Suppressor macrophage treated with lipopolysaccharide for 1 hour (primary cell): Measurements from ENCODE around the gene CPN2.

Experiments used
- DNase-seq, 3 donors: peaks; one replicate each; pipeline ENCODE4 v3.0.0-alpha.2; 2020 to 2022

CPN2 gene

DNA sequence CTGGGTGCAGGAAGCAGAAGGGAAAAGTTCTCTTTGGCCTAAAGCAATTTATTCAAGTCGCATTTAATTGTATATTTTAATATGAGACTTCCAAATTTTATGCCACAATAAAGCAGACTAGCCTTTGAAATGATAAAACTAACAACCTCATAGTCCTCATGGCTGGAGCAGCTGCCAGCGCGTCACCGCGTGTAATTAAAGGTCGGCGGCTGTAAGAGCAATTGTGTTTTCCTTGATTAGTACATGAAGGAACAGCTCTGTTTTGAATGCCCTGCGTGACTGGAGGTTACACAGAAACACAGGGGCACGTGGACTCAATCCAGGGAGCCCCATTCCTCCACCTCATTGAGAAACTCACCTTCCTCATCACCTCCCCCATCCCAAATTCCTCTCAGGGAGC, 28.5 kb upstream of the CPN2 start:
- DNase-seq, result no peak

DNA sequence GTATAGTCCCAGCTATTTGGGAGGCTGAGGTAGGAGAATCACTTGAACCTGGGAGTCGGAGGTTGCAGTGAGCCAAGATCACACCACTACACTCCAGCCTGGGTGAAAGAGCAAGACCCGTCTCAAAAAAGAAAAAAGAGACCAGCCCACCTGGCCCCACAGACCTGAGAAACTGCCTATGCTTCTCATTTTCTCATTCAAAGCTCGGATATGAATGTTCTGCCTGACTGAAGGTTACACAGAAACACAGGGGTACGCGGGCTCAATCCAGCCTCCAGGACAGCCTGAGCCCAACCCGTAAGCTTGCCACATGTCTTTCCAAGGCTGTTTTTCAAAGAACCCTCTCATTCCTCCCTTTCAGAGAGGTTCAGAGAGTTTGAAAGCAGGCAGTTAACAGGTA, 28.1 kb upstream of the CPN2 start:
- no peak for DNase-seq

DNA sequence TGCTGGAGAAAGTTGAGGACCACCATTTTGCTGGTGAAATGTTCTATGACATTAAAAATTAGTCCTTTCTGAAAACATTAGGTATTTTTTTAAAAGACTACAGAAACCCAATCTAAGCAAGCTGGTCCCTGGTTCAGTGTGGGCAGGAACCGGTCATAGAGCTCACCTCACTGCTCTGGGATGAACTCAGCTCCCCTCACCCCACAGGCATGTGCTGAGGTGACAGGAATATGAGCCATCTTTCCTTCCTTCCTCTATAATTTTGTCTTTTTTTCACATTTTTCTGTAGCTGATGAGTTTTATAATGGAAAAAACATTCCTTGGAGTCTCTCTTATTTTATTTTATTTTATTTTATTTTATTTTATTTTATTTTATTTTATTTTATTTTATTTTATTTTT, 26.6 kb upstream of the CPN2 start:
- no peak for DNase-seq

DNA sequence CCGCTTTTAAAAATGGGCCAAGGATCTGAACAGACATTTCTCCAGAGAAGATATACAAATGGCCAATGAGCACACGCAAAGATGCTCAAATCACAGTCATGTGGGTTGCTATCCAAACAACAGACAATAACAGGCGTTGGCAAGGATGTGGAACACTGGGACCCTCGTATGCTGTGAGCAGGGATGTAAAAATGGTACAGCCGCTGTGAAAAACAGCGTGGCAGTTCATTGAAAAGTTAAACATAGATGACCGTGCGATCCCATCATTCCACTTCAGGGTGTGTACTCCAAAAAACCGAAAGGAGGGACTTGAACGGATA, 25.1 kb upstream of the CPN2 start:
- no peak for DNase-seq

DNA sequence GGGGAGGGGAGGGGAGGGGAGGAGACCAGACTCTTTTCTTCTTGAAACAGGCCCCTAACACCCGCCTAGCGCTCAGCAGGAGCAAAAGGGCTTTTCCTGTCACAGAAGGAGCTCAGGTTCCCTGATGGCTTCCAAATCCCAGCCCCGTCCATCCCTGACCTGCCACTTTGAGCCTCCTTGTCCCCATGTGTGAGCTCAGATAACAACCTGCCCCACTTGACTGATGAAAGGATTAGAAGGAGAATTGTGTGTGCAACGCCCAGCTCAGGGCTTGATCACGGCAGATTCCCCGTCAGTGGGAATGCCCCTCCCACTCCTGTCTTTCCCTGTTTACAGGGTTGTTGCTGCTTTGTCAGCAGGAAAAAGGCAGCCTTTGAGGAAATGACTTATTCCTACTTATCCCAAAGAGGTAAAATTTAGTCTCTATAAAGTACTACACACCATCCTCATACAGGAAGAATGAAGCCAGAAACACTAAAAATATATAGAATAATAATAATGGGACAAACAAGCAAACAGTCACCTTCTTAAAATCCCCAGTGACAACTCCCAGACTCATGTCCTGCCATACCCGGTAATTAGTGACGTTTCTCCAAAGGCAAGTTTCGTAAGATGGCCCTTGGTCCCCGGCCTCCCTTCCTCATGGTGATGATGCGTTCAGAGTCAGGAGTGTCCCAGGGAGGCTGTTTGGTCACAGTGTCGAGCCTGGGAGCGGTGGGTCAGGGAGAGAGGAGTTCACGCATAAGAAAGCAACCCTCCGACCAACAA, 24.5 kb upstream of the CPN2 start:
- peak; percentile 53 to 75 (median 57) for DNase-seq

DNA sequence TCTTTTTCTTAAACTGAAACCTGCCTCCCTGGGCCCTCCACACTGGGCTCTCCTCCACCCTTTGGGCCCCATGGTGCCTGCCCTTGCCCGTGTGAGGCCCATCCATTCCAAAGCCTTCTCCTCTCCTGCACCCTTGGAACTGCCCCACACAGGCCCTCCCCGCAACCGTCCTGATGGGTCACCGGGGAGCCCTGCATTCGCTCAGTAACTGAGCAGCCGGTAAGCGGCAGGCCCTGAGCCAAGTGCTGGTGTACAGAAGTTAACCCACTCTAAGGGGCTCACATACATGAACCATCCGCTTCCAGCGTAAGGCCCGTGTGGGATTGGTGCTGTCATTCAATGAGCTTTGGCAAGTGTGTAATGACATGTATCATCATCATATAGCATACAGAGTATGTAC, 23.8 kb upstream of the CPN2 start:
- no peak for DNase-seq

DNA sequence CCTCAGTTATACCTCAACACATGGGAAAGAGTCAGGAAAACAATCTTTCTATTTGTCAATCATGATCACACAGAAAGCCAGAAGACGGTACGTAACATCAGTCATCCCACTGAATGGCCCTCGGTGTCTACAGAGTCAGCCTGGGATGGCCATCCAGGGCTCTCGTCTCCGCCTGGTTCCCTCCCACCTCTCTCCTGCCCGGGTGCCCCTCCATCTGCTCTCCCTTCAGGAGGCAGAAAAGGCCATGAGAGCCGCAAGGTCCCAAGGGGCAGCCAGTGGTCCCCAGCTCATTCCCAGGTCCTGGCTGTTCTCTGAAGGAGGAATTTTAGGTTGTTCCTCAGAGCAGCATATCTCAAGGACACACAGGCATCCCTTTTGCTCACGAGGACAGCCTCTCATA, 22.8 kb upstream of the CPN2 start:
- DNase-seq, result no peak

DNA sequence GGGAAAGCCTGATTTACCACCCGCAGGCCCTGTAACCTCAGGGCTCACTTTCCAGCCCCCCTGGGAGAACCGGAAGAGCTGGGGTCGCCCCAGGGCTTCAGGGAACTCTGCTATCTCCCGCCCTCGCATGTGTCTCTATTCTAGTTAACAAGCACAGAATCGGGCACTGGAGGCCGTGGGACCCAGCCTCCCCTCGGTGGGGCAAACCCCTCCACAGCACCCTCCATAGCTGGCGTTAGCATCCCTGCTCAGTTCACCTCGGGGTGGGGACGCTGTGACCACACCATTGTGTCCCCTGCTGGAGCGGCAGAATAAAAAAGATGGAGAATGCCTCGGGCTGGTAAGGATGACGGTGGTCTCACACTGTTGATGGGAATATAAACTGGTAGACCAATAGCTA, 21.9 kb upstream of the CPN2 start:
- DNase-seq, result no peak

DNA sequence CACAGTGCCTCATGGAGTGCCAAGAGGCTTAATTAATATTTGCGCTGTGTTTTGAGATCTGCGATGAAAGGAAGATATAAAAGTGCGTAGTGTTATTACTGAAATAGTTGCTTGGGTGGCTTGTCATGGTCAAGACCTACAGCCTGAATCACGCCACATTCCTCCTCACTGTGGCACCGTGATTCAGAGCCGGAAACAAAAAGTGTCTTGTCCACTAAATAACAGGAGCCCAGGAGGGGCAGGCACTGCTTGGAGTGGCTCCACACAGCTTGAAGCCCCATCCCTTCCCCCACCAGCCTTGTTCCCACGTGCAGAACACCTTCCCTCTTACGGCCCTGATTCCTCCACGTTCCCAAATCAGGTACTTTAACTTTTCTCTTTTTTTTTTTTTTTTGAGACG, 19.6 kb upstream of the CPN2 start:
- no peak for DNase-seq

DNA sequence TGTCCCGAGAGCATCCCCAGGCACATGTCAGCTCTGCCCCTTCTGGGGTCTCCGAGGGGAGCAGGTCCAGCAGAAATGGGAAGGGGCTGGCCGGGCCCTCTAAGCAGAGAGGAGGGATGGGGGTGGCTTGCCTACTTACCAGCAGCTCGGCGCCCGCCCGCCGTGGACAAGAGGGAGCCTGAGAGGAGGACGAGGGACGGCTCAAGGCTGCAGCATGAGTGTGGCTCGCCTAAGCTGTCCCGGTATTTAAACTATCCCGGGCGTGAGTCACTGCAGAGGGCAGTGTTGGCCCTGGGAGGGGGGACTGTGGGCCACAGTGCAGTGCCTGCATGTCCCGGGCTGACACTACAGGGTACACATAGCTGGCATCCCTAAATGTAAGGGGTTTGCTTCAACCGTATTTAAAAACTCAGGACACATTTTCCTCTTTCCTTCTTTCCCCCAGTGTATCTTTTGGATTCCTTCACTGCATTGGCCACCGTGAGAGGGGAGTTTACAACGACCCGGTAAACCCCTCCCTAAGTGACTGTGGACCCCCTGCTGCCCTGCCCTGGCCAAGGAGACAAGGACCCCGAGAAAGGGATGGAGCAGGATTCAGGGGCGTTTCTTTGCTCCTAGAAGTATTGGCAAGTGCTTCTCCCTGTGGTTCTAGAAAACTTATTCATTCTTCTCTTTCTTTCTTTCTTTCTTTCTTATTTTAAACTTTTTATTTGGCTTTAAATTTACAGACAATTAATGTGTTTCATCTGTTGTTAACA, 18.6 kb upstream of the CPN2 start, which contains the start of gene LRRC15:
TSS of gene LRRC15 (minus strand) at position 222 of the 758 bp plus-strand sequence. CDS start 8,700 bp downstream, outside the sequence.
- peak in 2 of 3 donors; percentile 11 to 24 for DNase-seq

DNA sequence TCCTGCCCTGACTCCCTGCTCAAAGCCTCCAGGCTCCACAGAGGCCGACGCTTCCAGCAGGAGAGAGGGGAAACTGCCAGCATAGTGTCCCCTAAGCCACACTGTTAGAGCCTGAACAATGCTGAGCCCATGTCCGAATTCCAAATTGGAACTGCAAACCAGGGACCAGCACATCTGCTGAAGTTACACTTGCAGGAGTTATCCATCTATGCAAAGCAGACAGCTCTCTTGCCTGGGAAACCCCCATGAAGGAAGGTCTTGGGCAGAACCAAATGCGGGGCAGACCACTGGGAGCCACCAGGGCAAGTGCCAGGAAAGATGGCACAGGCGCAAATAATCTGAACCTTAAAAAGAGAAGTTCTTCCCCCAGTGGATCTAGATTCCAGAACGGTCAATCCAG, 17.8 kb upstream of the CPN2 start:
- DNase-seq, result no peak

DNA sequence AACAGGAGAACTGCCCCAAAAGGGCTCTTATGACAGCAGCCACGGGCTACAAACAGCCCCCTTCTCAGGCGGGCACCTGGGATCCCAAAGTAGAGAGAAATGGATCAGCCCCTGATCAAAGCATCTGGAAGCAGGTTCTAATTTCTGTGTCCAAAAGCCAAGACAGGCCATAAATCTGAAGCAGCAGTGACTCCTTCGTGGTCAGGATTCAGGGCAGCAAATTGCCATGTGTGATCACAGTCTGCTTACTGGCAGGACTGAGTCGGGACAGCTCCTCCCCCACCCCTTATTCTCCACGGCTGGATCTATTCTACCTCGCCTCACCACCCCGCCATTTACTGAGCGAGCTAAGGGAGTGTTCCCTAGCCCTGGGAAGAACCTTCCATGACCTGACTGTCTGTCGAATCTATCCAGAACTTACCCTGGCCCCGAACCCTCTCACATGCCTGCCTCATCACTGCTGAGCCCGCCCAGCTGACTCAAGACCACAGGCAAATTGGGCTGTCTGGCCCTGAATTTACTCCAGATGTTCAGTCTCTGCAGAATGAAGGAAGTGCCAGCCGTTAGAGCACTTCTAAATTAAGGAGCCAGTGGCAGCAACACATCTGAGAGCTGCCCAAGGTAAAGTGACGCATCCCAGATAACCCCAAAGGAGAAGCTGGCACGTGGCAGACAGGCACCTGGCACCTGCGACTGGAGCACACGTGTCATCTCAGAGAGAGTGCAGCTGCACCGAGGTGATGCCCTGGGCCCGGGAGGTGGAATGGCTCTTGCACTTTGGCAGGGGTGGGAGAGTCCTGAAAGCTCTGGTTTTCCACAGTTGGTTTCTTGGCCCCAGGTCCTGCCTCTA, 17.1 kb upstream of the CPN2 start:
- DNase-seq, result no peak

DNA sequence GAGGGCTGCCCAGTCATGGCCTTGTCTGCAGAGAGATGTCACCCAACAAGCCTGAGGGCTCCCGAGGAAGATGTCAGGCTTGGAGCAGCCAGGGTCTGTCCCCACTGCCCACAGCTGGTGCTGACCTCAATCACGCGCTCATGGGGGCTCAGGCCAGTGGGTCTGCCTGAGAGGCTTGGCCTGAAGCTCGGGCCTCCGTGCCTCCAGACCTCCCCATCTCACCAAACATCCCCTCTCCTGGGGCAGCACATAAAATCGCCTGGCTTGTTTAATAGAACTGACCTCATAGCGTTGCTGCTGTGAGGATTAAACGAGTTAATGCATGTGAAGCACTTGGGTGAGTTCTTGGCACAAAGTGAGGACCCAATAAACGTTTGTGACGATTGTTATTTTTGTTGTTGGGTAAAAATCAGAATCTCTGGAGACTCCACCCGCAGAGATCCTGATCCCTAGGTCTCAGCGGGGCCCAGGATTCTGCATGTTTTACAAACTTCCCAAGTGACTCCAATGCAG, 14.9 kb upstream of the CPN2 start:
- DNase-seq, result no peak

DNA sequence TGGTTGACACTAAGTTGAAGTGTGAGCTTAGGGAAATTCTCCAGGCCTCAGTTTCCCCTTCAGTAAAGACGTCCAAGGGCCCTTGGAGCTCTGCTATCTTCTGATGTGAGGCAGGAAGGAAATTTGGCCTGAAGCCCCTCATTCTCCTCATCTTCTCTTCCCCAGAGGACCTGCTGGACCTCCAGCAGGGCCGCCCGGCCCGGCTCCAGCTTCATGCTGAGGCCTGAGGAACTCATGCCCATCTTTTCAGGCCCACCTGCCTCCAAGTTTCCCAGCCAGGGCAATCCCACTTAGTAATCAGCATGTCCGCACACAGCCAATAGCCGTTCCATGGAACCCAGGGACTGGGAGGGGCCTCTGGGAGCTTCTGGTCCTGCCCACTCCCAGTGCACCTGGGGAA, 14.4 kb upstream of the CPN2 start:
- no peak for DNase-seq

DNA sequence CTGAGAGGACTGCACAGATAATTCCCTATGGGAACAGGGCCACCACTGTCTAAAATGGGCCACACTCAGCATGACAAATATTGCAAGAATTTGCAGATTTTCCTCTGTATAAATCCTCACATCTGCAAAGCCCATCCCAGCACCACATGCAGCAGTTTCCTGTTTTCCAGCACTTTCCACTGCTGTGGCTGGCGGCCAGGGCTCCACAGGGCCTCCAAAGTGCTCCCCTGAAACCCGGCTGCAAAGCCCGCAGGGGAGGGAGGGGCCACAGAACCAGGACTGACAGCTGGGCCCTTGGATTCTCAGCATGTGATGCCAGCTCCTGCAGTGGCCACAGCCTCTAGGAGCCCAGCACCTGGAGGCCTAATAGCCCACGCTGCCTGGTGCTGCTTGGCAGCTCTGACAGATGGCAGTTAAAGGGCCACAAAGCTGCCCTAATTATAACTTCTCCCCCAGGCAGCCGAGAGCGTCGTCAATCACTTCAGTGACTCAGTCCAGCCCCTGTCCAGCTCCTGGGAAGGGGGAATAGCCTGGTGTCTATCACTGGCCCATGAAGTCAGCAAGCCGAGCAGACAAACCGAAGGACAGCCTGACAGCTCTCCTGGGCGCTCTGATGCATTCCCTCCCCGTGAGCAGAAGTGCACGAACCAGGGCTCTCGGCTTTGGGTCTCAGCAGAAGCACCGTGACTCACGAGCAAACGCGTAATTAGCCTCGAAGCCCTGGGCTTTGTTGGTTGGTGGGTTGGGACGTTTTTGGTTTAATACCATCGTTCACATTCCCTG, 13.7 kb upstream of the CPN2 start:
- no peak for DNase-seq

DNA sequence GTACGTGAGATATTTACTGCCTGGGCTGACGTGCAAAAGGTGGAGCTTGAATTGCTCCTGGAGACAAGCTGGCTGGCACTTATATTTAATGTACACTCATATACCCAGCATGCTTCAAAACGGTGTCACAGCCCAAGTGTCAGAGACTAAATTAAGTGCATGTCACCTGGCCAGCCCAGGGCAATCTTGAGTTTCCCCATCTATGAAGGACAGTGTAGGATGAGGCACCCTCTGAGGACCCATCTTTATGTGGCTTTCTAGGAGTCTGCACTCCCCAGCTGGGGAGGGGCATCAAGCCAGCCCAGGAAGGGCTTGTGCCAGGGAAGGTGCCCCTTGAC, 13.2 kb upstream of the CPN2 start:
- no peak for DNase-seq

DNA sequence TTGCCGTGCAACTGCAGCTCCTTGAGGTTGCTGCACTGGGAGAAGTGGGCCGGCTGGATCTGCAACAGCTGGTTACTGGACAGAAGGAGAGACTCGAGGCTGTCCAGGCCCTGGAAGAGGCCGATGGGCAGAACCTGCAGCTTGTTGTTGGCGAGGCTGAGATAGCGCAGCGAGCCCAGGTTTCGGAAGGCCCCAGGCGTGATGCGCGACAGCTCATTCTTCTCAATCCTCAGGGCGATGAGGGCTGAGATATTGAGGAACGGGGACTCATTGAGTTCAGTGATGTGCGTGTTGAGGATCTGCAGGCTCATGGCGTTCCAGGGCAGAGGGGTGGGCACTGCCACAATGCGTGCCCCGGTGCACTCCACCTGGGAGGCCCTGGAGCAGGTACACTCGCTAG, 9.4 kb upstream of the CPN2 start:
- DNase-seq, result no peak

DNA sequence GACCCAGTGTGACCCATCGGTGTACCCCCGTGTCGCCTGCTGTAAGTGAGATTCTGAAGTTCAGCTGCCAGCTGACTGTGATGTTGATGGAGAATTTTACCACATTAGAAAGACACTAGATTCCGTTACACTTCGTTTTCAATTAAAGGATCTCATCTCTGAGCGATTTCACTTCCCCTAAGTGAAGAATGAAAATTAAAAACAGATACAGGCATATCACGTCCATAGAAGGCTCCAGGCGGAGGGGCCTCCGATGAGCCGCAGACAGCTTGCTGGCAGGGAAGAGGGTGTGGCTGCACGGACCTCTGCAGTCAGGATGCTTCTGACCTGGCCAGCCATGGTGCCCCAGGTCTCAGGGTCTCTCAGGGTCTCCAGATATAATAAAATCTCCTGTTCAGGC, 6.6 kb upstream of the CPN2 start:
- DNase-seq, result no peak

DNA sequence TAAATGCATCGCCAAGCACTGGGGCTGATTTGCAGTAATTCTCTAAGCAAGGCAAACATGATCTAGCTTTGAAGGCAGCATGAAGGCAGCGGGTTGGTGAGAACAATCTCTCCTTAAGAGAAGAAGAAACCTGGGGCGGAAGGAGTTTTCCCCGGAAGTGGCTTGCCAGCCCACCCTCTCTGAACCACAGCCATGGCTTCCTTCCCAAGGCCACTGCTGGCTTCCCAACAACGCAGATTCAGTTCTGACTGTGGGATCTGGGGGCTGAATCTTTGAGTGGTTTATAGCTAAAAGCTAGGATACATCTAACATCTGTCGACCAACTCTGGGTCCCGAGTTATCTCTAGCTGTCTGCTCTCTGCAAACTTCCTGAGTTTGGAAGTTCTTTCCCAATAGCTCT, 4.3 kb upstream of the CPN2 start:
- DNase-seq, result no peak

DNA sequence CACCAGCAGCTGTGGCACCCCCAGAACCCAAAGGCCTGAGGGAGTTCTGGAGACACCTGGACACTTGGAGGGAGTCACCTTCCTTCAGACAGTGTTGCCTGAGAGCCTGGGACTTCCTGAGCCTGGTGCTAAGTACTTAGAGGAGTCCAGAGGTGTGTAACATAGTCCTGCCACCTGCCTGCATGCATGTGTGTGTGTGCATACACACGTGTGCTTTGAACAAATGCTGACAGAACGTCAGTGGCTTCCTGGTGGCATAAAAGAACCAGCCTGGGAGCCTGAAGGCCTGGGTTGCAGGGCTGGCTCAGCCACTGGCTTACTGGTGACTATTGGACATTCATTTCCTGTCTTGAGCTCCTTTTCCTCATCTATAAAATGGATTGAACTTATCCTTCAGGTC, 3.2 kb upstream of the CPN2 start:
- DNase-seq, result no peak

DNA sequence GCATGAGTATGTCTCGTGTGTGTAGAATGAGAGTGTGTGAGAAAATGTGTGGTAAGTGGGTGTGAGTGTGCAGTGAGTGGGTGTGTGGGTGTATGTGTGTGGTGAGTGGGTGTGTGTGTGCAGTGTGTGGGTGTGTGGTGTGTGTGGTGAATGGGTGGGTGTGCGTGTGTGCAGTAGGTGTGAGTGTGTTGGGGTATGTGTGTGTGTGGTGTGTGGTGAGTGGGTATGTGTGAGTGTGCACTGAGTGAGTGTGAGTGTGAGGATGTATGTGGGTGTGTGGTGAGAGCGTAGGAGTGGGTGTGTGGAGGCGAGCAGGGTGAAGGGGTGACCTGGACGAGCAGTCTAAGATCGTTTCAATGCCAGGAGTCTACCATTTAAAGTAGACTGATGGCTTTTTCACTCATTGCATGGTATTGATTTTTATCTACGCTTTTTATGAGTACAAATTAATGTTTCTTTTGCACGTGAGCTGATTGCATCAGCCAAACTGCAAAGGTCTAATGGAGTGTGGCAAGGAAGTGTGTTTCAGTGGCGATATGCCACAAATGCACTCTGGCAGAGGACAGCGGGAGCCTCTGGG, 1.6 kb upstream of the CPN2 start:
- DNase-seq, result no peak

DNA sequence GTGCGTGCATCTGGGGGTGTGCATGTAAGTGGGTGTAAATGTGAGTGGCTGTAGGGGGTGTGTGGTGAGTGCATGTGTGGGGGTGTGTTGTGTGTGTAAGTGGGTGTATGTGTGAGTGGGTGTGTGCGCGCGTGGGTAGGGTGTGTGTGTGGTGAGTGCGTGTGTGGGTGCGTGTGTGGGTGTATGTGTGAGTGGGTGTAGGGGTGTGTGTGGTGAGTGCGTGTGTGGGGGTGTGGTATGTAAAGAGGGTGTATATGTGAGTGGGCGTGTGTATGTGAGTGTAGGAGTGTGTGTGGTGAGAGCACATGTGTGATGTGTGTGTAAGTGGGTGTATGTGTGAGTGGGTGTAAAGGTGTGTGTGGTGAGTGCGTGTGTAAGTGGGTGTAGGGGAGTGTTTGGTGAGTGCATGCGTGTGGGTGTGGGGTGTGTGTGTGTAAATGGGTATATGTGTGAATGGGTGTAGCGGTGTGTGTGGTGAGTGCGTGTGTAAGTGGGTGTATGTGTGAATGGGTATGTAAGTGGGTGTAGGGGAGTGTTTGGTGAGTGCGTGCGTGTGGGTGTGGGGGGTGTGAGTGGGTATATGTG, 916 bp upstream of the CPN2 start:
- DNase-seq, result no peak
